ENCODE results near the gene IL17RC.
A peak's percentile ranks its signal among the peaks of the same experiment; 100 is the strongest.
"Not testable (repeated sequence)": the region's sequence is repeated elsewhere in the genome, so short reads cannot be mapped to it uniquely, and the experiment has no call there.

Gene IL17RC, protein sequence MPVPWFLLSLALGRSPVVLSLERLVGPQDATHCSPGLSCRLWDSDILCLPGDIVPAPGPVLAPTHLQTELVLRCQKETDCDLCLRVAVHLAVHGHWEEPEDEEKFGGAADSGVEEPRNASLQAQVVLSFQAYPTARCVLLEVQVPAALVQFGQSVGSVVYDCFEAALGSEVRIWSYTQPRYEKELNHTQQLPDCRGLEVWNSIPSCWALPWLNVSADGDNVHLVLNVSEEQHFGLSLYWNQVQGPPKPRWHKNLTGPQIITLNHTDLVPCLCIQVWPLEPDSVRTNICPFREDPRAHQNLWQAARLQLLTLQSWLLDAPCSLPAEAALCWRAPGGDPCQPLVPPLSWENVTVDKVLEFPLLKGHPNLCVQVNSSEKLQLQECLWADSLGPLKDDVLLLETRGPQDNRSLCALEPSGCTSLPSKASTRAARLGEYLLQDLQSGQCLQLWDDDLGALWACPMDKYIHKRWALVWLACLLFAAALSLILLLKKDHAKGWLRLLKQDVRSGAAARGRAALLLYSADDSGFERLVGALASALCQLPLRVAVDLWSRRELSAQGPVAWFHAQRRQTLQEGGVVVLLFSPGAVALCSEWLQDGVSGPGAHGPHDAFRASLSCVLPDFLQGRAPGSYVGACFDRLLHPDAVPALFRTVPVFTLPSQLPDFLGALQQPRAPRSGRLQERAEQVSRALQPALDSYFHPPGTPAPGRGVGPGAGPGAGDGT

DNA sequence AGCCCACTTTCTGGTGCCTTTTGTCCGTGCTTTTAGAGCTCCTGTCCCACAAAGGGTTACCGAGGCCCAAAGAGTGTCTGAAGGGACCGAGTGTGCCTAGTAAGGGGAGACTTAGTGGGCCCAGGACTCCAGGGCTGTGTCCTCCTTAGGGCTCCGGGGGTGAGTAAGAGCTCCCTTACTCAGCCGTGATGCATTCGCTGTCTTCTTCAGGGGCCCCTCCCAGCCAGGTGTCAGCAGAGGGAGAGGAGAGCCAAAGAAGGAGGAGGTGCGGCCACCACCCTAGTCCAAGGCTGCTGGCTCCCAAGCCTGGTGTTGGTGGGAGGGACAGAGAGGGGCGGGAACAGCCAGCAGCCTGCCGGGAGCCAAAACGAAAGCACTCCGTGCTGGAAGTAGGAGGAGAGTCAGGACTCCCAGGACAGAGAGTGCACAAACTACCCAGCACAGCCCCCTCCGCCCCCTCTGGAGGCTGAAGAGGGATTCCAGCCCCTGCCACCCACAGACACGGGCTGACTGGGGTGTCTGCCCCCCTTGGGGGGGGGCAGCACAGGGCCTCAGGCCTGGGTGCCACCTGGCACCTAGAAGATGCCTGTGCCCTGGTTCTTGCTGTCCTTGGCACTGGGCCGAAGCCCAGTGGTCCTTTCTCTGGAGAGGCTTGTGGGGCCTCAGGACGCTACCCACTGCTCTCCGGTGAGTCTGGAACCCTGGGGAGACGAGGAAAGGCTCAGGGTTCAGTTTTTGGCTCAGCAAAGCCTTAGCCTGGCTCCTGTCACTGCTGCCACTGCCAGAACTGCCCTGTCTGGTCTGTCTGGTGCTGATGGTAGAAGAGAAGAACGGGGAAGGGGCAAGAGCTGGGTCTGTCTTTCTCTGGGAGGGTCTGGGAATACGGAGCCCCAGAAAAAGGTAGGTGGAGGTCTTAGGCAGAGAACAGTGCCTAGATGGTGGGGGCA is at the start of gene IL17RC:
Gene IL17RC (plus strand): TSS at position 365 of the 947 bp plus-strand sequence. CDS start 218 bp downstream, at position 583.
- Mint-ChIP-seq H3K4me3 (peak within 1 kb of the TSS; percentile 74), H3K27ac (no peak within 1 kb of the TSS), H3K27me3 (peaks cover 2% of the 10 kb centered on the region), H3K36me3 (peaks cover 2% of the 10 kb centered on the region), H3K9me3 (ENCODE audit: low read depth) (no peaks in the 10 kb centered on the region), H3K4me1 (ENCODE audit: low read depth) (peaks cover 14% of the 10 kb centered on the region)

- no peaks in the 10 kb centered on the region for H3K4me1 Mint-ChIP-seq (ENCODE audit: low read depth)
- no peaks in the 10 kb centered on the region for H3K9me3 Mint-ChIP-seq (ENCODE audit: low read depth)
- H3K36me3 Mint-ChIP-seq, result no peaks in the 10 kb centered on the region
- no peak overlapping the region for H3K4me3 Mint-ChIP-seq
- no peak overlapping the region for H3K27ac Mint-ChIP-seq
- H3K27me3 Mint-ChIP-seq, result no peaks in the 10 kb centered on the region
These were observed 49.8 kb upstream of the IL17RC start for GRCh38 chr3:9867106-9867505.

GRCh38 chr3:9869955-9870354 is 46.9 kb upstream of the IL17RC start:
- H3K9me3 Mint-ChIP-seq (ENCODE audit: low read depth), result no peaks in the 10 kb centered on the region
- H3K27me3 Mint-ChIP-seq, result no peaks in the 10 kb centered on the region
- H3K4me3 Mint-ChIP-seq, result no peak overlapping the region
- H3K4me1 Mint-ChIP-seq (ENCODE audit: low read depth), result no peaks in the 10 kb centered on the region
- H3K36me3 Mint-ChIP-seq, result no peaks in the 10 kb centered on the region
- no peak overlapping the region for H3K27ac Mint-ChIP-seq

GRCh38 chr3:9870978-9871377 is 45.9 kb upstream of the IL17RC start:
- H3K27ac Mint-ChIP-seq, result no peak overlapping the region
- no peak overlapping the region for H3K4me3 Mint-ChIP-seq
- no peaks in the 10 kb centered on the region for H3K4me1 Mint-ChIP-seq (ENCODE audit: low read depth)
- H3K9me3 Mint-ChIP-seq (ENCODE audit: low read depth), result no peaks in the 10 kb centered on the region
- H3K27me3 Mint-ChIP-seq, result no peaks in the 10 kb centered on the region
- no peaks in the 10 kb centered on the region for H3K36me3 Mint-ChIP-seq

DNA sequence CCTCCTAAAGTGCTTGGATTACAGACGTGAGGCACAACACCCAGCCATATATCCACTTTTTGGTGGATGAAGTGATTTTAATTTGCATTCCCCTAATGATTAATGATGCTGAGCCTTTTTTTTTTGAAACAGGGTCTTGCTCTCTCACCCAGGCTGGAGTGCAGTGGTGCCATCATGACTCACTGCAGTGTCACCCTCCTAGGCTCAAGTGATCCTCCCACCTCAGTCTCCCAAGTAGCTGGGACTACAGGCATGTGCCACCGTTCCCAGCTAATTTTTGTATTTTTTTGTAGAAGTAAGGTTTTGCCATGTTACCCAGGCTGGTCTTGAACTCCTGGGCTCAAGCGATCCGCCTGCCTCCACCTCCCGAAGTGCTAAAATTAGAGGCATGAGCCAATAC is 44.8 kb upstream of the IL17RC start:
- not testable (repeated sequence) for H3K9me3 Mint-ChIP-seq (ENCODE audit: low read depth); H3K27ac Mint-ChIP-seq; H3K36me3 Mint-ChIP-seq

DNA sequence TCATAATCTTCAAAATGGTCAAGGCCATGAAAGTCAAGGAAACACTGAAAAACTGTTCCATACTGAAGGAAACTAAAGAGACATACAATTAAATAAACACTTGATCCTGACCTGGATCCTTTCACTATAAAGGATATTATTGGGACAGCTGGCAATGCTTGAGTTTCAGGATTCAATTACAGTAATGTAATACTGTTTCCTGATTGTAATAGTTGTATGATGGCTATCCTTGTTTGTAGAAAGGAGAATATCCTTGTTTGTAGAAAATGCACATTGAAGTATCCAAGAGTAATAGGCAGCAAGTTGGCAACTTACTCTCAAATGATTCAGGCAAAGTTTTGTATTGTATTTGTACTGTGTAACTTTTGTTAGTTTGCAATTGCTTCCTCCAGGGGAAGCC is 41.5 kb upstream of the IL17RC start:
- H3K9me3 Mint-ChIP-seq (ENCODE audit: low read depth), result no peaks in the 10 kb centered on the region
- H3K4me3 Mint-ChIP-seq, result no peak overlapping the region
- H3K36me3 Mint-ChIP-seq, result no peaks in the 10 kb centered on the region
- H3K27ac Mint-ChIP-seq, result no peak overlapping the region
- no peaks in the 10 kb centered on the region for H3K4me1 Mint-ChIP-seq (ENCODE audit: low read depth)
- no peaks in the 10 kb centered on the region for H3K27me3 Mint-ChIP-seq

More for the DNA sequence above, 44.8 kb upstream of the IL17RC start:
- H3K4me3 Mint-ChIP-seq; H3K27me3 Mint-ChIP-seq; H3K4me1 Mint-ChIP-seq (ENCODE audit: low read depth): not testable (repeated sequence)

DNA sequence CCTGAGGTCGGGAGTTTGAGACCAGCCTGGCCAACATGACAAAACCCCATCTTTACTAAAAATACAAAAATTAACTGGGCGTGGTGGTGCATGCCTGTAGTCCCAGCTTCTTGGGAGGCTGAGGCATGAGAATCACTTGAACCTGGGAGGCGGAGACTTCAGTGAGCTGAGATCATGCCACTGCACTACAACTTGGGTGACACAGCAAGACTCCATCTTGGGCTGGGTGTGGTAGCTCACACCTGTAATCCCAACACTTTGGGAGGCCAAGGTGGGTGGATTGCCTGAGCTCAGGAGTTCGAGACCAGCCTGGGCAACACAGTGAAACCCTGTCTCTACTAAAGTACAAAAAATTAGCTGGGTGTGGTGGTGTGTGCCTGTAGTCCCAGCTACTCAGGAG is 40.6 kb upstream of the IL17RC start:
- not testable (repeated sequence) for H3K36me3 Mint-ChIP-seq; H3K27ac Mint-ChIP-seq; H3K4me3 Mint-ChIP-seq; H3K4me1 Mint-ChIP-seq (ENCODE audit: low read depth); H3K9me3 Mint-ChIP-seq (ENCODE audit: low read depth); H3K27me3 Mint-ChIP-seq

- no peaks in the 10 kb centered on the region for H3K9me3 Mint-ChIP-seq (ENCODE audit: low read depth)
- H3K4me1 Mint-ChIP-seq (ENCODE audit: low read depth), result no peaks in the 10 kb centered on the region
- no peak overlapping the region for H3K4me3 Mint-ChIP-seq
- no peaks in the 10 kb centered on the region for H3K36me3 Mint-ChIP-seq
- no peak overlapping the region for H3K27ac Mint-ChIP-seq
- no peaks in the 10 kb centered on the region for H3K27me3 Mint-ChIP-seq
These were observed 39.9 kb upstream of the IL17RC start for GRCh38 chr3:9876991-9877390.

GRCh38 chr3:9878700-9879099 is 38.2 kb upstream of the IL17RC start:
- no peak overlapping the region for H3K27ac Mint-ChIP-seq
- H3K4me3 Mint-ChIP-seq, result no peak overlapping the region
- no peaks in the 10 kb centered on the region for H3K27me3 Mint-ChIP-seq
- no peaks in the 10 kb centered on the region for H3K36me3 Mint-ChIP-seq
- no peaks in the 10 kb centered on the region for H3K4me1 Mint-ChIP-seq (ENCODE audit: low read depth)
- H3K9me3 Mint-ChIP-seq (ENCODE audit: low read depth), result no peaks in the 10 kb centered on the region

DNA sequence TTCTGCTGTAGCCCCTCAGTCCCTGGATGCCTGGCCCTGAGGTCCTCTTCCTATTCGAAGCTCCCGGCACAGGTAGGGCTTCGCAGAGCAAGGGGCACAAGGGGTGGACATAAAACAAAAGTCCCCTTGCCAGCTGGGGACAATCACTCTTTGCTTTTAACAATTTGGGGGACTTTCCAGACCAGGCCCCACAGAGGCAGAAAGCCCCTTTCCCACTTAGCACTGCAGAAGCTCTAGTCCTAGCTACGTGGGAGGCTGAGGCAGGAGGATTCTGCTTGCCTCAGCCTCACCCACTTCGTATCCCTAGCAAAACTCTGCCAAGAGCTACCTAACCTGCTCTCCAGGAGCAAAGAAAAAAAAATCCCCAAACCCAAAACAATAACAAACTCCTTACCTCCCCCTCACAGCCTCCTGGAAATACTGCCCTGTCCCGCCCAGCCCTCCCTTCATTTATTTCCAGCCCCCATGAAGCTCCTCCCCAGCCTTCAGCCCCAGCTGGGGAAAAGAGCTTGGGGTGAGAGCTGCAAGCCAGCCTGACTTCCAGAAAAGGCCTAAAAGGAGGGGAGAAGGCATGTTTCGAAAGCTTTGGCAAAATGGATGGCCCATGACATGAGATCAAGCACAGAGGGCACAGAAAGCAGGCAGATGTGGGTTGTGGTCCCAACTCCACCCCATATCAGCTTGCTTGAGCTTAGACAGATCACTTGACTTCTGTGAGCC is 36.9 kb upstream of the IL17RC start, which contains the start of gene CIDEC:
Gene CIDEC (minus strand): TSS at position 424 of the 720 bp plus-strand sequence. CDS start 1,767 bp downstream, outside the sequence.
- Mint-ChIP-seq H3K27ac (no peak within 1 kb of the TSS), H3K4me3 (no peak within 1 kb of the TSS), H3K4me1 (ENCODE audit: low read depth) (no peaks in the 10 kb centered on the region), H3K36me3 (no peaks in the 10 kb centered on the region), H3K9me3 (ENCODE audit: low read depth) (no peaks in the 10 kb centered on the region), H3K27me3 (no peaks in the 10 kb centered on the region)

DNA sequence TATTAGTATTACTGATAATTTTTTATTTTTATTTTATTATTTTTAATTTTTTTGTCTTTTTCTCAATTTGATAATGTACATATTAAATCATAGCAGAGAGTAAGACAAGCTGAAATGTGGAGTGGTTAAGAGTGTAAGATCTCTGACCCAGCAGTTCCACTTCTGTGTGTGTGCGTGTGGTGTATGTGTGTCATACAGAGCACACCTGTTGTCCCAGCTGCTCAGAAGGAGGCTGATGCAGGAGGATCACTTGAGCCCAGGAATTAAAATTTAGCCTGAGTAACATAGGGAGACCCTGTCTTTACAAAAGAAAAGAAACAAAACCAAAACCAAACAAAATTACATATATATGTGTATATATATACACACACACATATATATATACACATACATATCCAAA is 35.5 kb upstream of the IL17RC start:
- Mint-ChIP-seq H3K27me3 (no peaks in the 10 kb centered on the region), H3K27ac (no peak overlapping the region), H3K4me3 (no peak overlapping the region), H3K36me3 (no peaks in the 10 kb centered on the region), H3K9me3 (ENCODE audit: low read depth) (no peaks in the 10 kb centered on the region), H3K4me1 (ENCODE audit: low read depth) (no peaks in the 10 kb centered on the region)

GRCh38 chr3:9883706-9884554 is 33.0 kb upstream of the IL17RC start:
- Mint-ChIP-seq H3K4me1 (ENCODE audit: low read depth) (no peaks in the 10 kb centered on the region), H3K36me3 (no peaks in the 10 kb centered on the region), H3K27ac (no peak overlapping the region), H3K4me3 (no peak overlapping the region), H3K27me3 (no peaks in the 10 kb centered on the region), H3K9me3 (ENCODE audit: low read depth) (no peaks in the 10 kb centered on the region)

DNA sequence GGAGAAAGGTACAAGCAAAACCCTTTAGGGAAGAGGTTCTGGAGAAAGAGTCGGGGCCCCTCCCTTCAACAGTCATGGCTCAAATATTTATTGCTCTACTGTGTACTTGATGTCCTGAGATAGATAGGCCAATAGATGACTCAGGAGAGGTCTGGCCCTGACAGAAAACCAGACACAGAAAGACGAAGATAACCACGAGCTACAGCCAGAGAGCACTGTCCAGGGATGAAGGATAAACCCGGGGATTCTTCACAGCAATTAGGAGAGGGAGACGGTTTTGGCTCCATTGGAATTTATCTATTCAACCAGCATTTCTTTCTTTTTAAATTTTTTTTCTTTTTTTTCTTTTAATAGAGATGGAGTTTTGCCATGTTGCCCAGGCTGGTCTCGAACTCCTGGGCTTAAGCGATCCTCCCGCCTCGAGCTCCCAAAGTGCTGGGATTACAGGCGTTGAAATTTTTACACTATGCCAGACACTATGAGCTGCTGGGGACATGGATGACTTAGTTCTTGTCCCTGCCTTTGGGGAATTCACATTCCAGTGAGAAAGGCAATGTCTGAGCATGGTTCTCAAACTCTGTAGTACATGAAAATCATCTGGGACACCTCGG is 32.2 kb upstream of the IL17RC start:
- Mint-ChIP-seq H3K27ac (no peak overlapping the region), H3K36me3 (no peaks in the 10 kb centered on the region), H3K9me3 (ENCODE audit: low read depth) (no peaks in the 10 kb centered on the region)

More for the DNA sequence above, 32.2 kb upstream of the IL17RC start:
- no peaks in the 10 kb centered on the region for H3K4me1 Mint-ChIP-seq (ENCODE audit: low read depth)
- no peaks in the 10 kb centered on the region for H3K27me3 Mint-ChIP-seq
- H3K4me3 Mint-ChIP-seq, result no peak overlapping the region
